ENCODE results near the gene M6PR.

GRCh38 chr12:8956073-8956472 is 6.6 kb upstream of the M6PR start:
- TF ChIP-seq CTCF (IDR thresholded peaks at IDR 0.05): no peak
- TF ChIP-seq POLR2AphosphoS5 (IDR thresholded peaks at IDR 0.05): no peak
- no peak for TF ChIP-seq POLR2A (IDR thresholded peaks at IDR 0.05)
